ENCODE data around the gene TAP1. TPM values are rescaled to one million over a fixed set of nuclear protein-coding genes. Genes with fewer than 3 reads are reported as not detected.

Gene TAP1
- total RNA-seq, 2 donors from 2014 or later, result 328 to 373 TPM

DNA sequence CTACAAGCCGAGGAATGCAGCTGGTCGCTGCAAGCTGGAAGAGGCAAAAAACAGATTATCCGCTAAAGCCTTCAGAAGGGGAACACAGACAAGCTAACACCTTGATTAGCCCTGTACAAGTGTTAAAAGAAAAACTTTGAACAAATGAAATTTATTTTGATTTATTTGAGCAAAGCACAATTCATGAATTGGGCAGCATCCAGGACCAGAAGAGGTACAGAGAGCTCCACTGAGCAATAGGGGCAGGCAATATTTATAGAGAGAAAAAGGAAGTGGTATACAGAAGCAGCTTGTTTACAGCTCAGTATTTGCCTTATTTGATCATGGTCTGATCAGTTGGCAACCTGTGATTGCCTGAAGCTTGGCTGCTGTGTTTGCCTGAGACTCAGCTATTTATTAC lies 54.3 kb downstream of the TAP1 start:
- Mint-ChIP-seq H3K27me3 (ENCODE audit: low read depth) (peaks cover 65% of the 10 kb centered on the region), H3K36me3 (ENCODE audit: insufficient read depth in 2 of 2) (peaks cover 0 to 1% of the 10 kb centered on the region in 2 donors), H3K9me3 (no peaks in the 10 kb centered on the region), H3K4me1 (ENCODE audit: low read depth) (peaks cover 21% of the 10 kb centered on the region), H3K4me3 (no peak overlapping the region), H3K27ac (no peak overlapping the region)
- DNase-seq, result no peak
- ATAC-seq (replicated peaks in 1 of 2), result no peak

DNA sequence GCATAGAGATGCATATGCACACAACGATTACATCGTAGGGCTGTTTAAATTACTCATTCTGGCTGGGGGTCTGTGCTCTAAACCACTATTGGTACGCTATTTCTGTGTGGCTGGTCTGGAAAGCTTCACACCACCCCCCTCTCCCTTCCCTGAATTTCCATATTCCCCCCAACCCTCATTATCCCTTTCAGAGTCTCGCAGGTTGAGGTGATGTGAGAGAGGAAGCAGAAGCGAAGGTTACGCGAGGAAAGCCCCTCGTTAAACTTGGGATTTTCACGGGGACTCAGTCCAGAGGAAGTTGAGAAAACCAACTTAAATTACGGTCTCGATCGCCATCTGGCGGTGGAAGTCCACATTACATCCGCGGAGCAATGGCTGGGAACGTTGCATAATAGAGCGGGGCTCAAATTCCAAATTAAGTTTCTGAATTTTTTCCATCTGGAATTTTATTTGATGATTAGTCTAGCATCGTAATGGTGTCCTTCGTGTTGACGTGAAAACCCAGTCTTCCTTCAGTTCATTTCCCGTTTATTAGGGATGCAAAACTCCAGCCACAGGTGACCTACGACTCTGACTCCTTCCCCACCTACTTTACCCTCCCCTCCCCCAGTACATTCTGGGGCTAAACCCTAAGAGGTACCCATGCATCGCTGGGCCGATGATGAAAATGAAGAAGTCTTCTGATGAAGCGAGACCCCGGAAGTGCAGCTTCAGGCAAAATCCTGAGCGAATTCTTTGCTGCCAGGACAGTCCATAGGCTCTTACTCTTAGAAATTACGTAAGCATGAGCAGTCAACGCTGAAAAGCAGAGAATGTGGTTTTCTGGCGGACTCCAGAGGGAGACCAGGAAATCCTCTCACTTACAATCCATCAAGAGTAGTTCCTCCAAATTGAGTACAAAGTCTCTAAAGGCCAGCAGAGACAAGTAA lies 56.4 kb downstream of the TAP1 start:
- DNase-seq (peak; percentile 76 to 79), ATAC-seq (replicated peaks in 1 of 2) (peak; percentile 61 to 74)
- Mint-ChIP-seq H3K4me3 (peak overlapping the region; percentile 56 to 69), H3K27ac (no peak overlapping the region), H3K27me3 (ENCODE audit: low read depth) (peaks cover 67% of the 10 kb centered on the region), H3K36me3 (ENCODE audit: insufficient read depth in 2 of 2) (peaks cover 0 to 1% of the 10 kb centered on the region in 2 donors), H3K9me3 (no peaks in the 10 kb centered on the region), H3K4me1 (ENCODE audit: low read depth) (peaks cover 27% of the 10 kb centered on the region)

Other genes starting within 250 kb of the TAP1 start
- gene HLA-DQA1, start 216.3 kb downstream of the TAP1 start, total RNA-seq, result 1 to 10 TPM; 2.2 to 3.7 TPM
- 1 to 10 TPM; 2.5 to 2.9 TPM for gene HLA-DQB1, start 187.0 kb downstream of the TAP1 start, total RNA-seq
- 1 to 10 TPM in 1 of 2 donors, not detected in 1; 1.2 TPM for gene HLA-DQA2, start 112.3 kb downstream of the TAP1 start, total RNA-seq
- gene HLA-DQB2, start 90.2 kb downstream of the TAP1 start, total RNA-seq, result under 1 TPM; 0.36 to 0.60 TPM
- 1 to 10 TPM; 8.0 to 8.1 TPM for gene HLA-DOB, start 36.7 kb downstream of the TAP1 start, total RNA-seq
- gene TAP2, start 15.0 kb downstream of the TAP1 start, total RNA-seq, result 100 to 1,000 TPM; 117 to 127 TPM
- gene PSMB8, start 9.7 kb downstream of the TAP1 start, total RNA-seq, result 100 to 1,000 TPM; 301 to 305 TPM
- 100 to 1,000 TPM; 271 to 299 TPM for gene PSMB9, start 488 bp upstream of the TAP1 start, total RNA-seq
- 1 to 10 TPM; 3.4 to 3.6 TPM for gene HLA-DMB, start 87.3 kb upstream of the TAP1 start, total RNA-seq
- gene HLA-DMA, start 99.4 kb upstream of the TAP1 start, total RNA-seq, result 10 to 100 TPM; 19.4 to 20.2 TPM
- gene BRD2, start 114.9 kb upstream of the TAP1 start, total RNA-seq, result 100 to 1,000 TPM; 238 to 291 TPM
- 1 to 10 TPM; 3.1 to 3.9 TPM for gene HLA-DOA, start 155.9 kb upstream of the TAP1 start, total RNA-seq
- gene HLA-DPA1, start 219.9 kb upstream of the TAP1 start, total RNA-seq, result 10 to 100 TPM; 11.4 to 25.8 TPM
- gene HLA-DPB1, start 222.3 kb upstream of the TAP1 start, total RNA-seq, result 10 to 100 TPM; 12.5 to 20.9 TPM

Data from activated T-cell treated with anti-CD3 and anti-CD28 coated beads, Interleukin-2, amount 50 U/mL, for 72 hours (primary cell).